ENCODE data around the gene LTBP3.
"Not testable (repeated sequence)": the region's sequence is repeated elsewhere in the genome, so short reads cannot be mapped to it uniquely, and the experiment has no call there.

The LTBP3 gene

DNA sequence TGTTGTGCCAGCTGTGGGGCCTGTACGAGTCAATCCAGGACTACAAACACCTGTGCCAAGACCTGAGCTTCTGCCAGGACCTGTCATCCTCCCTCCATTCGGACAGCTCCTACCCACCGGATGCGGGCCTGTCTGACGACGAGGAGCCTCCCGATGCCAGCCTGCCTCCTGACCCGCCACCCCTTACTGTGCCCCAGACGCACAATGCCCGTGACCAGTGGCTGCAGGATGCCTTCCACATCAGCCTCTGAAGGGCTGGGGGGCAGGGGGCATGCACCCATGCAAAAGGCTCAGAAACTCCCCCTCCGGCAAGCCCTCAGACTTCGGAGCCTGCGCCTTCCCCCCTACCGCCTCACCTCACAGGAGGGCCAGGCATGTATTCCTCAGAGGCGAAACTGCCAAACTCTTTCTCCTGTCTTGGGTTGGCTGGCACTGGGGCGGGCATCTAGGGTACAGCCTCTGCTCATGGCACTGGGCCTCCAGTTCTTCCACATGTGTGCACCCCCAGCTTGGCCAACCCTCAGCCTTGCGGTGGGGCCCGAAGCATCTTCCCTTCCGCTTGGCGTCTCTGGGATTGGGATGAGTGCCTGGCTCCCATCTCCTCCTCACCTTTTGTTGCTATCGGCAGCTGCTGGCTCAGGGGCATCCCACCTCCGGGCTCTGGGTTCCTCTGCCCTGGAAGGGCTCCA is 15.4 kb upstream of the LTBP3 start:
- FAIRE-seq: no peak

DNA sequence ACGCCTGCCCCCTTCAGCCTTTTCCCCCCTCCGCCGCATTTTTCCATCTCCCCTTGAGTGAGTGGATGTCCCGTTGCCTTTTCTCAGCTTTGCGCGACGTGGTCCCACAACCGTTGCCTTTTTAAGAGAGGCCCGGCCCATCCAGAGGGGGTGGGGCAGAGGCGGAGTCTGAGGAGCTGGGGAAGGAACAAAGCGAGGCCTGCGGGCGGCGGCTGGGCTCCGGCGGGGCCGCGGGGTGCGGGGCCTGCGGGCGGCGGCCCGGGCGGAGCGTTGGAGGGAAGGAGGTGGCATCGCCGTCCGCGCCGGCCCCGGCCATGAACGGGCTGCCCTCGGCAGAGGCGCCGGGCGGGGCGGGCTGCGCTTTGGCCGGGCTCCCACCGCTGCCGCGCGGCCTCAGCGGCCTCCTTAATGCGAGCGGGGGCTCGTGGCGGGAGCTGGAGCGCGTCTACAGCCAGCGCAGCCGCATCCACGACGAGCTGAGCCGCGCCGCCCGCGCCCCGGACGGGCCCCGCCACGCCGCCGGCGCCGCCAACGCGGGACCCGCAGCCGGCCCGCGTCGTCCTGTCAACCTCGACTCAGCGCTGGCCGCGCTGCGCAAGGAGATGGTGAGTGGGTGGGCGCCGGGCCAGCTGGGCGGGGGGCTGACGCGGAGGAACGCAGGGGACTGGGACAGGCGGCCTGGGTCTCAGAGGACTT is 14.3 kb upstream of the LTBP3 start, which contains the start of gene FAM89B:
Gene FAM89B, plus strand, starts transcription at position 183 of the 696 bp plus-strand sequence. Its CDS starts 132 bp downstream, at position 315.
- FAIRE-seq: no peak
- DNase-seq (ENCODE audit: extremely low spot score, insufficient read length, low read depth): no peak

More for the DNA sequence above, 15.4 kb upstream of the LTBP3 start:
- no peak for DNase-seq (ENCODE audit: extremely low spot score, insufficient read length, low read depth)

DNA sequence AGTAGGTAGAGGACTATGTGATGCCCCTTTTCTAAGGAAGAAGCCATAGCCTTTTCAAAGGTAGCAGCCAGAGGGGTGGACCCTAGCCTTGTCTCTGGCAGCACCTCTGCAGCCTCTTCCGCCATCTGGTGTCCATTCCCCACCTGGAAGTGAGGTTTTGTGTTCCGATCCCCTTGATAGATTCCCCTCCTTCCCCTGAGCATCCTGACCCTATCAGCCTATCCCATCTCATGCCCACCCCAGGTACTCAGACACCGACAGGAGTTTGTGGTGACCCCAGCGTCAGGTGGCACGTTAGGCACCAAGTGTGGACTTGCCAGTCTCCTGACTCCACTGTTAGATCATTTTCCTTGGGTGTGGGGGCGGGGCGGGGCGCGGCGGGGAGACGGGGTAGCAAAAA is 13.8 kb upstream of the LTBP3 start:
- FAIRE-seq (no peak), DNase-seq (ENCODE audit: extremely low spot score, insufficient read length, low read depth) (no peak)

DNA sequence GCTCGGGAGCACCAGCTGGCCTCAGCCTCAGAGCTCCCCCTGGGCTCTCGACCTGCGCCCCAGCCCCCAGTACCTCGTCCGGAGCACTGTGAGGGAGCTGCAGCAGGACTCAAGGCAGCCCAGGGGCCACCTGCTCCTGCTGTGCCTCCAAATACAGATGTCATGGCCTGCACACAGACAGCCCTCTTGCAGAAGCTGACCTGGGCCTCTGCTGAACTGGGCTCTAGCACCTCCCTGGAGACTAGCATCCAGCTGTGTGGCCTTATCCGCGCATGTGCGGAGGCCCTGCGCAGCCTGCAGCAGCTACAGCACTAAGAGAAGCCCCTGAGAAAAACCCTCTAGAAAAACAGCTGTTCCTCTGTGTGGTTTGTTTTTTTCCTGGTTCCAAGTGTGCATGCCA is 13.3 kb upstream of the LTBP3 start:
- no peak for FAIRE-seq

DNA sequence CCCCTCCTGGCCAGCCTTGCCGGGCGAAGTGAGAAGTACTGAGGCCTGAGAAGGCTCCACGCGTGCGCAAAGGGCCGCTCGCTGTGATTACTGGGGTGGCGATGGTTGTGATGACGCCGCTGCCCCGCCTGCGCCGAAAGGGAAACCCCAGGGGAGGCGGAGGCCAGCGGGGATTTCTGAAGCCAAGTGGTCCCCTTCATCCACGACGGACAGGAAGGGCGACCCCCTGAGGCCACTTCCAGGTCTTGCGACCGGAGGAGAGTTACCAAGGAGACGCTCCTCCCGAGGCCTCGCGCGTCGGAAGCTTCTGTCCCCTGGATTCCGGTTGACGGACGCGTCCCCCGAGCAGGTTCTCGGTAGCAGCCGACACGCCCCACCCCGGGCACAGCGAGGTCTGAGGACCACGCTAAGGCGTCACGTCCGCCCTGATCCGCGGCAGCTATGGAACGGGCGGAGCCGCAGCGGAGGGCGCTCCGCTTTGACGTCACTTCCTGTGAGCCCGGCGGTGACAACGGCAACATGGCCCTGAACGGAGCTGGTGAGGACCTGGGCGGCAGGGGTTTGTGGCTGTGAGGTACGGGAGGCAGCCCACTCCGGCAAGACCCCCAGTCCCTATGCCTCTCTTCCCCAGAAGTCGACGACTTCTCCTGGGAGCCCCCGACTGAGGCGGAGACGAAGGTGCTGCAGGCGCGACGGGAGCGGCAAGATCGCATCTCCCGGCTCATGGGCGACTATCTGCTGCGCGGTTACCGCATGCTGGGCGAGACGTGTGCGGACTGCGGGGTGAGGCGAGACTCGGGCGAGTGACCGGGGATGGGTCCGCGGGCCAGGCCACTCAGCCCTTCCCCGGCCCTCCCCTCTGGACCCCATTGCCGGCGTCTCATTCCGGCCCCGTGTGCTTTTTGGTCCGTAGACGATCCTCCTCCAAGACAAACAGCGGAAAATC is 12.1 kb upstream of the LTBP3 start, which contains the start of gene ZNRD2:
Gene ZNRD2, plus strand, starts transcription at position 505 of the 946 bp plus-strand sequence. Its CDS starts 15 bp downstream, at position 520.
- FAIRE-seq (peak; percentile 96), DNase-seq (ENCODE audit: extremely low spot score, insufficient read length, low read depth) (peak; percentile 91)

More for the DNA sequence above, 13.3 kb upstream of the LTBP3 start:
- DNase-seq (ENCODE audit: extremely low spot score, insufficient read length, low read depth): no peak

DNA sequence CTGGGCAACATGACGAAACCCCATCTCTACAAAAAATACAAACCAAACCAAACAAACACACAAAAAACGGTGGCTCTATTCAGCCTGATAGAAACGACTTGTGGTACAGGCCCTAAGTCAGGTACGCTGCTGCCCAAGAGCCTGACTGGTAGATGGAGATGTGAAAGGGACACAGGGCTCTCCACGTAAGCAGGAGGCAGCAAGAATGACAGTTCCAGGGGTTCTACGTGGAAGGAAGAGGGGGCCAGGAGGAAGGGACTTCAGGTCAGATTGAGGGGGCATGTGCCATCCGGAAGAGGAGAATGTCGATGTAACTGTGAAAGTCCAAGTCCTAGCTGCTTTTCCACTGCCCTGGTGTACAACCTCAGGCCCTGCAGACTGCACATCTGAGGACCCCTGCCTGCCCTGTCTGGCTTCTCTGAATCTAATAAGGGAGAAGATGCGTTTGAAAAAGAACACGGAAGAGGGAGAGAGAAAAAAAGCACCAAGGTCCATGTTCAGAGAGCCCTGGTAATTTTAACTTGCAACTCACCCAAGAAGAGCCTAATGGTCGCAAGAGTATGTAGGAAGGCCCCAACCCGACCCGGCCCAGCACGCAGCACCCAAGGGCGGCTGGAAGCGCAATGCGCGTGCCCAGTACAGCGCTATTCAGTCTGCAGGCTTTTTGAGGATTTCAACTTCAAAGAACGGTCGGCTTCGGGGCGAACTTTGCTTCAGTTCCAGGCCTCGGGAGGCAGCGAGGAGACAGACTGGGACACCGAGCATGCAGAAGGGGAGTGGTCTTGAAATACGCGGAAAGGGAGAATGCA is 11.2 kb upstream of the LTBP3 start:
- no peak for DNase-seq (ENCODE audit: extremely low spot score, insufficient read length, low read depth)
- no peak for FAIRE-seq

DNA sequence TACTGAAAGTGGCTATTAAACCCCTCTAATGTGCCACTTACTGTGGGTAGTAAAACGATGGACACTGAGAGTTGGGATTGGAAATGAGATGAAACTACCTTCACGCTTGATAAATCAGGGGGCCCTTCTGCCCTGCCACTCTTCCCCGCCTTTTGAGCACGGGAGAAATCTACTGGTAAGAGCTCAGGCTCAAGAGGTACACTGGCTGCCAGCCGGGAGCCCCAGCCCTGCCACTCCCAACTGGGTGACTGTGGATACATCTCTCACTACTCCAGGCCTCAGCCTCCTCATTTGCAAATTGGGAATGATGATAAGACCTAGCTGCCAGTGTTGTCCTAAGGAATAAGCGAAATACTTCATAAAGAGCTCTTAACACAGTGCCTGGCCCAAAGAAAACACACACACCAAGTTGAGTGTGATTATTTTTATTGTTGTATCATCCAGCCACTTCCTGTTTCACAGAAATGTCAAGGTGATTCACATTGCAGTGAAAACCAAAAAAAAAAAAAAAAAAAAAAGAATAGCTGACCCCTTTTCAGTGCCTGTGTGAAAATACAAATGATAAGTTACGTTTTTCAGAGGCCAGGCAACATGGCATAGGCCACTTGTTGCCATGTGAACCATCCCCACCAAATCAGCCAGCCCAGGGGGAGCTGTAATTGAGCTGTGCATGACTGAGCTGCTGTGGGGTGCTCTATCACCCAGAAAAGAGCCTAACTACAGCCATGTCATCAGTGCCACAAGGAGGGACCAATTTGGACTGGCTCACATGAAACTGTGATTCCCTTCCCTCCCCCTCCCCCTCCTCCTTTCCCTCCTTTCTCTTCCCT is 7.7 kb upstream of the LTBP3 start:
- no peak for FAIRE-seq
- no peak for DNase-seq (ENCODE audit: extremely low spot score, insufficient read length, low read depth)

DNA sequence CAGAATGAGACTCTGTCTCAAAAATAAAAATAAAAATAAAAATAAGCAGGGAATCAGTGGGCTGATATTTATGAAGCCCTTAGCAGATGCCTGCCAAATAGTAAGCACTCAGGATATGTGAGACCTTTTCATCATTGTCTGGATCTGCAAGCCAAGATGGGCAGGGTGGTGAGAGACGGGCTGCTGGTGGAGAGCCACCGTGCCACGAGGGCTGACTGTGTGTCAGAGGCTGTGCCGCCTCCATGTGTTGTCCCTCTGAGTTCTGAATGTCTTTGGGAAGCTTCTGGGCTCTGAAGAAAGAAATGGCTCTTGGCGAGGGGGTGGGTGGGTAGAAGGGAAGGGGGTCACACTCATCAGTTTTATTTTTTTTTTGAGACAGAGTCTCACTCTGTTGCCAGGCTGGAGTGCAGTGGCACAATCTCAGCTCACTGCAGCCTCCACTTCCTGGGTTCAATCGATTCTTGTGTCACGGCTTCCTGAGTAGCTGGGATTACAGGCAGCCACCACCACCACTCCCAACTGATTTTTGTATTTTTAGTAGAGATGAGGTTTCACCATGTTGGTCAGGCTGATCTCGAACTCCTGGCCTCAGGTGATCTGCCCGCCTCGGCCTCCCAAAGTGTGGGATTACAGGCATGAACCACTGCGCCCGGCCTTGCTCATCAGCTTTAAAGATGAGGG is 6.9 kb upstream of the LTBP3 start:
- FAIRE-seq; DNase-seq (ENCODE audit: extremely low spot score, insufficient read length, low read depth): not testable (repeated sequence)

DNA sequence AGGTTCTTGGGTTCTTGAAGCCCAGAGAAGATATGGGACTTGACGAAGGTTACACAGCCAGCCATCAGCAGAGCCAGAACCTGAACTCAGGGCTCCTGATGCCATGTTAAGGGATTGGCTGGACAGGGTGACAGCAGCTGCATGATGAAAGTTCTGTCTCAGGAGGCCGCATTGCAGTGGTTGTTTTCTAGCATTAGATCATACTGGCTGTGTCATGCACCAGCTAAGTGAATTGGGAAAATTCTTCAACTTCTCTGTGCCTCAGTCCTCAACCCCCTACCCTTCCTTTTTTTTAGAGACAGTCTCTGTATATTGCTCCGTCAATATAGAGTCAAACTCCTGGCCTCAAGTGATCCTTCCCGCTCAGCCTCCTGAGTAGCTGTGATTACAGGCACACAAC is 5.4 kb upstream of the LTBP3 start:
- FAIRE-seq (no peak), DNase-seq (ENCODE audit: extremely low spot score, insufficient read length, low read depth) (no peak)

DNA sequence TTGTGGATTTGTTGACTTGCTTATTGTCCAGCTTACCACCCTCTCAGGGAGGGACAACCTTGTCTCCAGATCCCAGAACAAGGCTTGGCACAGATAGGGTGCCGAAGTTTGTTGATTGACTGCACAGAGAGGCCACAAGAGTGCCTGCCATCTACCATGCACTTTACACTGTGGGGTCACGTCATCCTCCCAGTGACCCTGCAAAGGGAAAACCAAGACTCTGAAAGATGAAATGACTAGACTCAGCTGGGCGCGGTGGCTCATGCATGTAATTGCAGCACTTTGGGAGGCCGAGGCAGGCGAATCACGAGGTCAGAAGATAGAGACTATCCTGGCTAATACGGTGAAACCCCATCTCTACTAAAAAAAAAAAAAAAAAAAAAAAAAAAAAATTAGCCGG is 4.6 kb upstream of the LTBP3 start:
- DNase-seq (ENCODE audit: extremely low spot score, insufficient read length, low read depth) (no peak), FAIRE-seq (no peak)

DNA sequence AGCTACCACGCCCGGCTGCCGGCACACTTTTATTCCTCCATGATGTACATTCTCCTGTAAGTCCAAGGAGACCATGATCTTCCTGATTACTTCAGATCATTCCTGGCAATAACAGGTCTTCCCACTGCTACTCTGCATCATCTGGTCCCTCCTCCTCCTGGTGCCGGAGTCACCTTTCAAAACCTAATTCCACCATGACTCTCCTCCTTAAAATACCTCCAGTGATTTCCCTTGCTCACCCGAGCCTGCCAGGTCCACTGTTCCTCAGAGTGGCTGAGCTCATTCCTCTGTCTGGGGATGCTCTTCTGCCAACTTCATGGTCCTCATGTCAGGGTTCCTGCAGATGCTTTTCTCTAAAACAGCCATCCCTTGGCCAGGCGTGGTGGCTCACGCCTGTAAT is 3.9 kb upstream of the LTBP3 start:
- no peak for DNase-seq (ENCODE audit: extremely low spot score, insufficient read length, low read depth)
- FAIRE-seq: no peak

DNA sequence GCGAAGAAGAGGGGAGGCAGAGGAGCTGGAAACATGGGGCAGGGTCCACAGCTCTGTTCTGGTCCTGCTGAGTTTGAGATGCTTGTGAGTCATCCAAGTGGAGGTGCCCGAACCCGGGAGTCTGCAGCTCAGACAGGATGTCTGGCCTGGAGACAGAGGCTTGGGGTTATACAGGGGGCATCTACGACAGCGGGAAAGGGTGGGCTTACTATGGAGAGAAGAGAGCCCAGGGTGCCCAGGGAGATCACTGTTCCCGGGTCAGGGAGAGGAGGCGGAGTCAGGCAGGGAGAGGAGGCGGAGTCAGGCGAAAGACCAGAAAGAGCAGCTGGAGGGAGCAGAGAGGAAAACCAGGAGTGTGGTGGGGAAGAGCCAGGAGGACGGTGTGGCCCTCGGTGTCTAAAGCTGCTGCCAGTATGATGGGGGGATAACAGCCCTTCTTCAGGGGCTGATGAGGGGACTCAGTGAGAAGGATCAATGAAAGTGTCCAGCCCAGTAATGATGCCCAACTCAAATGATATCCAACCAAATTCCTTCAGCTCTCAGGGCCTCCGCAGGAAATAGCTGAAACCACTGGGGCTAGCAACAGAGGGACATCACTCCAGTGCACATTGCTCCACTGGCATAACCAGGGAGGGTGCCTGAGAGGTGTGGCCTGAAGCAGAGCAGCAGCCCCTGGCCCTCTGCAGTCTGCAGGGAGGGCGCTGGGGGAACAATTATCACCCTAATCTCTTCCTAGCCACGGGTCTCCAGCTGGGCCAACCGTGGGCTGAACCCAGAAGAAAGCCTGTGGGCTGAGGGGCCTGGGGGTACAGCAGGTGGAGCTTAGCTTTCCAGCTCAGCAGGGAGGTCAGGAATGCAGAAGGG is 2.6 kb upstream of the LTBP3 start:
- FAIRE-seq (no peak), DNase-seq (ENCODE audit: extremely low spot score, insufficient read length, low read depth) (no peak)

DNA sequence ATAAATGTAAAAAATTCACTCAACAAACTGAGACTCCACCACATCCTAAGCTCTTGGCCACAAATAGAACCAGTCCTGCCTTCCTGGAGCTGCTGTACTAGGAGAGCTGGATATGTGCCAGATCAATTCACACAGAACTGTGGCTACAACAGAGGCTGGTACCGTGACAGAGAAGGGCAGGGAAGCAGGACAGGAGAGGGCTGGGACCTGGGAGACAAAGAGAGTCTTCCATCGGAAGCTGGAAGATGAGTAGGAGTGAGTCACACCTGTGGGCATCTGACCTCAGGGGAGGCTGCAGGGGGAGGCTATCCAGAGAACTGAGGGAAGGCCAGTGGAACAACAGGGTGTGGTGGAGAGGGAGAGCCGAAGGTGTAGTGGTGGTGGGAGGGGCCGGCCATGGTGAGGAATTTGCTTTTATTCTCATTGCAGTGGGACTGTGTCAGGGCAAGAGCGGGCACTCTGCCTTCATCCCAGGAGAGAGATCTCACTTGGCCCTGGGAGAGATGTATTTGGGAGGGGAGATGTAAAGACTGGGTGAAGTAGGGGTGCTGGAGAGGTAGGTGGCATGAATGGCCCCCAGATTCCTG is 1.9 kb upstream of the LTBP3 start:
- DNase-seq (ENCODE audit: extremely low spot score, insufficient read length, low read depth) (no peak), FAIRE-seq (no peak)

DNA sequence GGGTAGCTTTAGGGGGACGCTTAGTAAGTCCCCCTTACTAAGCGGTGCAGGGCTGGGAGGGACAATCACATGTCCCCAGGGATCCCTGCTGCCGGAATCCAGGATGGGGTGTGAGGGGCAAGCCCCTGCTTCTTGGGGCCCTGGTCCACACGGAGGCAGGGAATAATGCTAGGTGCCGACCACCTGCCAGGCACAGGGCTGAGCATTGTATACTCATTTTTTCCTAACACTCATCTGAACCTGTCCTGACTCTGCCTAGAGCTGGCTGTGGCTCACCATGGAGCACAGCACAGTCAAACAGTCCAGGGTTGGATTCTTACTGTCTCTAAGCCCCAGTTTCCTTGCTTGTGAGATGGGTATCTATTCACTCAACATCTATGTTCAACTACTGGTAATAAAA is 1.4 kb upstream of the LTBP3 start:
- DNase-seq (ENCODE audit: extremely low spot score, insufficient read length, low read depth) (no peak), FAIRE-seq (no peak)

DNA sequence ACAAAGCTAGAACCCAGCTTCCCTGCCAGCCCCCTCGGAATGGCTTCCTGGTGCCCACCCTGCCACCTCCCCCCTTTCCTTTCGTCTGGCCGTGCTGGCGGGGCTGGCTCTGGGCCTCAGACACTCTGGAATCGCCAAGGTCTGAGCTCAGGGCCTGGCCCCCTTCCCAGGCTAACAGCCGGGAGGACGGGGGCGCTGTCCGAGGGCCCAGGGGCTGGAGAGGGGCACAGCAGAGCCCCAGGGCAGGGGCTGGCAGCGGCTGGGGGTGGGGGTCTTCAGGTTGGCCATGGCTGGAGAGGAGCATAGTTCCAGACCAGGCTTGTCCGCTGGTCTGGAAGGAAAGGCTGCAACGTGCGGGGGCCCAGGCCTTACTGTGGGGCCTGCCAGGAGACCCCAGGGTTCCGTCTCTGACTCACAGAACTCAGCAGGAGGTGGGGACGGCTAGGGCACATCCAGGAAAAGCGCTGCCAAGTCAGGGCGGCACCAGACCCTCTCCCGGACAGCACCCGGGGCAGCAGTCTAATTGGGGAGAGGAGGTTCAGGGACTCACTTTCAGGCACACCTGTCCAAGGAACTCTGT is 861 bp upstream of the LTBP3 start:
- DNase-seq (ENCODE audit: extremely low spot score, insufficient read length, low read depth) (no peak), FAIRE-seq (no peak)

DNA sequence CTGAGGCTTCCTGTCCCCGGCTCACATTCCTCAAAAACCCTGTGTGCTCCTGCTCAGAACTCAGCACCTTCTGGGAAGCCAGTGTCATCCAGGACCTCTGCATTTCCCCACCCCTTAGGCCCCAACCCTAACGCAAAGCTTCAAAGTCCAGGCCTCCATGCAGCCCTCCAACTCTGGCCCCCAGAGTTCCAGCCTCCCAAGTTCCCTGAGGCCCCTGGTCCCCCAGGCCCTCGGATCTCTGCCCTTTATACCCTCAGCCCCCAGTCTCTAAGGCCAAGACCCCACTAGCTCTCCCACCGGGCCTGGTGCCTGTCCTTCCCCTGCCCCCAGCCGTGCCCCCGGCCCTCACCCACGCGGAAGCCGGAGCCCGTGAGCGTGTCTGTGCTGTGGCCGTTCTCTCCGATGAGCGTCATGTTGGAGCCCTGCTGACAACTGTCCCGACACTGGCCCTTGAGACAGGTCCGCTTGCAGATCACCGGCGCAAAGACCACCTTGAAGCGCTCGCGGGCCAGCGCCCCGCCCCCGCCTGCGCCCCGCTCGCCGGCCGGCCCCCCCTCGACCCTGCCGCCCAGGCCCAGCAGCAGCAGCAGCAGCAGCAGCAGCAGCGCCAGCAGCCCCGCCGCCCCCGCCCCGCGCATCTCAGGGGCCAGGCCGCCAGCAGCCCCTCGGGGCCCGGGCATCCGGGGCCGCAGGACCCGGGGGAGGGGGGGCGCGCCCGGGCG is 718 bp downstream of the LTBP3 start:
- DNase-seq (ENCODE audit: extremely low spot score, insufficient read length, low read depth) (no peak), FAIRE-seq (no peak)
